Activated naive CD4-positive, alpha-beta T cell treated with anti-CD3 and anti-CD28 coated beads, Interleukin-2, amount 10 ng/mL, durations not matched to agents 7 days and 5 days (primary cell): ENCODE data around the gene SPECC1.

Source experiments
- CTCF ChIA-PET: fragments of 350-600 bp; sonication (Branson Sonifier 250); formaldehyde crosslinking; loops from one replicate; lab custom pipeline; 2021; ENCODE audit warnings: antibody characterized with exemption; lab: Charles Lee
- DNase-seq: peaks from one replicate; pipeline ENCODE4 v3.0.0-alpha.2; 2020
- H3K27ac Mint-ChIP-seq: one replicate; pipeline ENCODE4 v1.8.0; 2021; ENCODE audit warnings: mild to moderate bottlenecking, moderate library complexity, mixed read lengths
- H3K27me3 Mint-ChIP-seq: one replicate; pipeline ENCODE4 v1.8.0; 2021; ENCODE audit warnings: mild to moderate bottlenecking, mixed read lengths
- H3K36me3 Mint-ChIP-seq: one replicate; pipeline ENCODE4 v1.8.0; 2021; ENCODE audit warnings: mixed read lengths
- H3K4me1 Mint-ChIP-seq: one replicate; pipeline ENCODE4 v1.8.0; 2021; ENCODE audit warnings: mixed read lengths
- H3K4me3 Mint-ChIP-seq: one replicate; pipeline ENCODE4 v1.8.0; 2021; ENCODE audit warnings: mild to moderate bottlenecking, moderate library complexity, mixed read lengths
- H3K9me3 Mint-ChIP-seq: one replicate; pipeline ENCODE4 v1.8.0; 2021; ENCODE audit warnings: mixed read lengths

SPECC1 gene

GRCh38 chr17:20206591-20206990 is 197.4 kb downstream of the SPECC1 start:
- no peaks in the 10 kb centered on the region for H3K27me3 Mint-ChIP-seq
- H3K4me3 Mint-ChIP-seq = no peak overlapping the region
- peaks cover 10% of the 10 kb centered on the region for H3K4me1 Mint-ChIP-seq
- DNase-seq = no peak
- no peak overlapping the region for H3K27ac Mint-ChIP-seq
- H3K36me3 Mint-ChIP-seq = no peaks in the 10 kb centered on the region
- CTCF ChIA-PET = interaction anchor here (1.1 to 1.7 kb wide), 2 partner anchors 20 to 217 kb away, joined by 4 to 8 read pairs; no protein-coding TSS in a partner anchor
- H3K9me3 Mint-ChIP-seq = no peaks in the 10 kb centered on the region

DNA sequence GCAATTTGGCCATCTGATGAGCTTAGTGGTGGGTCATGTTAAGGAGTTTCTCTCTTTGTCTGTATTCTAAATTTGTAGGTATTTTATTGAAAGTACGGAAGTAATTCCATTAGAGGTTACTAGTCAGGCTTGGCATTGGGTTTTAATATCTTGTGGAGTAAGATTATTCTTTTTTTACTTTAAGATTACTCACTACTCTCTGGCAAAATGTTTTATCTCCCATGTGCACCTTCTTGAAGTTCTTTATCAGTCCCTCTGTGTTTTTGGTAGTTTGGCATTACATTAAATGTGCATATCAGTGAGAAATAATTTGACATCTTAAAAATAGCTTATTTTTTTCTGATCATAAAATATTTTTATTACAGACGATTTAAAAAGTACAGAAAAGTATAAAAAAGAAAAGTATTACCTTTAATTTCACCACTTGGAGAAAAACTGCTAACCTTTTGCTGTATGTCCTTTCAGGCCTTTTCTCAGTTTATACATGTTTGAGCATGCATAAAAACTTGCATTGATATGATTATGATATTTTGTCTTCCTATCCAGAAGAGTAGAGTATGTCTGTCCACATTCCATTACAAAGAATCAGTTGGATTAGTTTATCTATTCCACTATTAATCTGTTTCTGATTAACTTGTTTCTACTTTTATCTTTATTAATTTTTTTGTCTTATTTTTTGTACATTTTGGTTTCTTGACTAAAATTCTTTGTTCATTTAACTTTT is 198.3 kb downstream of the SPECC1 start:
- Mint-ChIP-seq H3K4me3 (no peak overlapping the region), H3K27me3 (no peaks in the 10 kb centered on the region), H3K4me1 (peaks cover 10% of the 10 kb centered on the region), H3K27ac (no peak overlapping the region), H3K36me3 (no peaks in the 10 kb centered on the region), H3K9me3 (no peaks in the 10 kb centered on the region)
- CTCF ChIA-PET = interaction anchor here (1.7 kb wide), 1 partner anchor 20 kb away, joined by 8 read pairs; no protein-coding TSS in a partner anchor
- DNase-seq = no peak

DNA sequence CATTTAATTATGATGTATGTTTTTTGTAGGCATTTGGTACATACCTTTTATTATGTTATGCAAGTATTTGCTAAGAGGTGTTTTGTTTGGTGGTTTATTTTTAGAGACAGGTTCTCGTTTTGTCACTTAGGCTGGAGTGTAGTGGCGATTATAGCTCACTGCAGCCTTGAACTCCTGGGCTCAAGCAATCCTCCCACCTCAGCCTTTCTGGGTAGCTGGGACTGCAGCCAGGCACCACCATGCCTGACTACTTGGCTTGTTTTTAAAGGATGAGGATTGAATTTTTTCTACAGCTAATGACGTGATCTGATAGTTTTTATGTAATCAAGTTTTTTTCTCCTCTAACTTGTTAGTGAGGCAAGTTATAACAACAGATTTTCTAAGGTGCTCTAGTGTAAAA is 199.6 kb downstream of the SPECC1 start:
- Mint-ChIP-seq H3K36me3 (no peaks in the 10 kb centered on the region), H3K4me3 (no peak overlapping the region), H3K27ac (no peak overlapping the region), H3K27me3 (no peaks in the 10 kb centered on the region), H3K9me3 (no peaks in the 10 kb centered on the region), H3K4me1 (peaks cover 10% of the 10 kb centered on the region)
- CTCF ChIA-PET = interaction anchor here (0.6 to 1.2 kb wide), 2 partner anchors 18 to 27 kb away, joined by 3 read pairs; no protein-coding TSS in a partner anchor
- no peak for DNase-seq

GRCh38 chr17:20210180-20210579 is 201.0 kb downstream of the SPECC1 start:
- no peaks in the 10 kb centered on the region for H3K36me3 Mint-ChIP-seq
- DNase-seq = no peak
- H3K4me1 Mint-ChIP-seq = peaks cover 10% of the 10 kb centered on the region
- CTCF ChIA-PET = interaction anchor here (1.0 to 1.3 kb wide), 2 partner anchors 16 to 88 kb away, joined by 3 read pairs; no protein-coding TSS in a partner anchor
- no peak overlapping the region for H3K4me3 Mint-ChIP-seq
- no peaks in the 10 kb centered on the region for H3K9me3 Mint-ChIP-seq
- no peak overlapping the region for H3K27ac Mint-ChIP-seq
- peaks cover 4% of the 10 kb centered on the region for H3K27me3 Mint-ChIP-seq

DNA sequence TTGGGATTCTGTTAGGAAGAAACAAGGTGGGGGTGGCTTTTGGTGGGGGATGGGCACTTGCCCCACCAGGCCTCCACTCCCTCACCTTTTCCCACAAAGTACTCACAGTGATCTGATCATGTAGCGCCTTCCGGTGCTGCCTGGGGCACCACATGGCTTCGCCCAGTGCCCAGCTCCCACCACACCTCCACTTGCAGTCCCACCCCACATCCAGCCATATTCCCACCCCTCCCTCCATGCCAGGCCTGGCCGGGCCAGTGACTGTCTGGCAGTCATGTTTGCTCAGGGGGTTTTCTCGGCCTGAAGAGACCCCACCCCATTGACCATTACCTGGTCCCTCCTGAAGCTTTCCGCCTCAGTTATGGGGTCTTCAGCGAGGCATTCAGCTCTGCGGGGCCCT is 201.5 kb downstream of the SPECC1 start:
- CTCF ChIA-PET = interaction anchor here (1.0 to 1.3 kb wide), 2 partner anchors 16 to 88 kb away, joined by 3 read pairs; no protein-coding TSS in a partner anchor
- no peak for DNase-seq
- H3K4me3 Mint-ChIP-seq = no peak overlapping the region
- peaks cover 7% of the 10 kb centered on the region for H3K4me1 Mint-ChIP-seq
- no peak overlapping the region for H3K27ac Mint-ChIP-seq
- H3K9me3 Mint-ChIP-seq = no peaks in the 10 kb centered on the region
- no peaks in the 10 kb centered on the region for H3K36me3 Mint-ChIP-seq
- H3K27me3 Mint-ChIP-seq = peaks cover 4% of the 10 kb centered on the region

DNA sequence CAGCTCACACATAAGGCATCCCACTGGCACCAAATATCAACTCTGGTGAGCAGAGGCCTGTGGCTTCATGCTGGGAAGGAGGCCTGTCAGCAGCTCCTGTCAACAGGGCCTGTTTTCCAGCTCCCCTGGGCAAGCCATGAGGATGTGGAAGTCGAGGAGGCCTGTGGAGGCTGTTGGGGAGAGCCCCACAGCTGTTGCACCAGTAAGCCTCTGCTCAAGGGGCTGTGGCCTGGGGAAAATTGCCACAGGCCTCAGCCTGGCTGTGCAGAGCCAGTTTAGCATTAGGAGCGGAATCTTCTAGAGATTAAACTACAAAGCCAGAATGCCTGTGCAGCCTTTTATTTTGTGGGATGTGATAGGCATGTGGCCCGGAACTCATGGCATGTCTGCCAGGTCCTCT is 202.1 kb downstream of the SPECC1 start:
- no peak overlapping the region for H3K27ac Mint-ChIP-seq
- no peaks in the 10 kb centered on the region for H3K9me3 Mint-ChIP-seq

DNA sequence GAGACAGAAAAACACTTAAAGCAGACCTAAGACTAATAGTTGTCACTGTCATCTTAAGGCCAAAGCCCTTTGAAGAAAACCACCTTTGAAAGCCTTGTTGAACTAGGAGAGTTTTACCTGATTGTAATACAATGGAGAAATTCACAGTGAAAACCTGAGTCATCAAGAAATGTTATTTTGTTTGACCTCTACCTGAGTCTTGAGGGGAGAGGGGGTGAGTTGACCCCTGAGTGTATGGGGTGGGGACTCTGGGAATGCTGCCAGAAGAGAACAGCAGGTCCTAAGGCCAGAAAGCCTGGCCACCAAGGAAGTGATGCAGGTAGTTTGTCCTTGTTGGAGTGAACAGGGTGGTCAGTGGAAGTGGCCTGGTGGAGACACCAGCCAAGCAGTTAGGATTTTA is 204.3 kb downstream of the SPECC1 start:
- Mint-ChIP-seq H3K27me3 (peaks cover 4% of the 10 kb centered on the region), H3K4me3 (no peak overlapping the region), H3K36me3 (no peaks in the 10 kb centered on the region), H3K27ac (no peak overlapping the region), H3K4me1 (no peaks in the 10 kb centered on the region), H3K9me3 (no peaks in the 10 kb centered on the region)
- DNase-seq = no peak
- CTCF ChIA-PET = interaction anchor here (1.0 kb wide), 1 partner anchor 14 kb away, joined by 3 read pairs; no protein-coding TSS in a partner anchor

More for the DNA sequence above, 202.1 kb downstream of the SPECC1 start:
- DNase-seq = no peak
- H3K4me1 Mint-ChIP-seq = peaks cover under 1% of the 10 kb centered on the region
- H3K36me3 Mint-ChIP-seq = no peaks in the 10 kb centered on the region
- CTCF ChIA-PET = interaction anchor here (1.0 to 1.6 kb wide), 2 partner anchors 15 to 16 kb away, joined by 3 to 4 read pairs; no protein-coding TSS in a partner anchor
- H3K4me3 Mint-ChIP-seq = no peak overlapping the region
- peaks cover 4% of the 10 kb centered on the region for H3K27me3 Mint-ChIP-seq

GRCh38 chr17:20214794-20215193 is 205.6 kb downstream of the SPECC1 start:
- no peak overlapping the region for H3K27ac Mint-ChIP-seq
- CTCF ChIA-PET = no interaction called here
- H3K9me3 Mint-ChIP-seq = no peaks in the 10 kb centered on the region
- H3K4me1 Mint-ChIP-seq = no peaks in the 10 kb centered on the region
- H3K36me3 Mint-ChIP-seq = no peaks in the 10 kb centered on the region
- no peak overlapping the region for H3K4me3 Mint-ChIP-seq
- H3K27me3 Mint-ChIP-seq = peaks cover 4% of the 10 kb centered on the region
- DNase-seq = no peak

DNA sequence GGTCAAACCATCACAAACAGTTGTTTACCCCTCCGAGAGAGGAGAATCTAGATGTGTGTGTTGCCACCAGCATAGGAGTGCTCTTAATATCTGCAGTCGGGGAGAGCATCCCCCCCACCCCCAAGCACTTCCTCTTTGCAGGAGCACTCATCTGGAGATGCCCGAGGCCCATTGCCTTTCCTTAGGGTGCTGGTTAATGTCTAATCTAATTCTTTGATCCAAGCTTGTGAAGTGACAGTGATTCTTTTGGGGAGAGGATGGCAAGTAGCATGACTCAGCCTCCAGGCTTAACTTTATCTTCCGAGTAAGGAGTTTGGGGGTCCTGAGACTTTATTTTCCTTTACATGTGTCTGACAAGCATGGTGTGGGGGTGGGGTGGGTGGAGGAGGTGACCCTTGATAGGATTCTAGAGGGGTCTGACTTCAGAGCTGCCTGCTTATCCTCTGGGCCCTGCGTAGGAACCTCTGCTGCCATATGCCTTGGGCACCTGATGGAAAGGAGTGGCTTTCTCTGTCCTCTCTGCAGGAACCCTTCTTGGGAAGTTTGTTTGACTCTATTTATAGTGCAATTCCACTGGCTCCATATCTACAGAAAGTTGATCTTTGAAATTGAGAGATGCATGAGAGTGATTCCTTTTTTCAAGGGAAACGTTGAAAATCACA is 207.1 kb downstream of the SPECC1 start:
- no peak for DNase-seq
- Mint-ChIP-seq H3K36me3 (no peaks in the 10 kb centered on the region), H3K9me3 (no peaks in the 10 kb centered on the region), H3K4me3 (no peak overlapping the region), H3K27me3 (peaks cover 11% of the 10 kb centered on the region), H3K27ac (no peak overlapping the region), H3K4me1 (no peaks in the 10 kb centered on the region)
- CTCF ChIA-PET = interaction anchor here (0.7 to 1.1 kb wide), 2 partner anchors 10 to 26 kb away, joined by 3 read pairs; no protein-coding TSS in a partner anchor

- CTCF ChIA-PET = interaction anchor here (0.7 to 1.1 kb wide), 2 partner anchors 10 to 27 kb away, joined by 3 read pairs; no protein-coding TSS in a partner anchor
- Mint-ChIP-seq H3K27me3 (peaks cover 16% of the 10 kb centered on the region), H3K36me3 (no peaks in the 10 kb centered on the region), H3K27ac (no peak overlapping the region), H3K9me3 (no peaks in the 10 kb centered on the region), H3K4me1 (no peaks in the 10 kb centered on the region), H3K4me3 (no peak overlapping the region)
- DNase-seq = no peak
Measured at GRCh38 chr17:20216853-20217252, 207.7 kb downstream of the SPECC1 start.

GRCh38 chr17:20217677-20218076 is 208.5 kb downstream of the SPECC1 start:
- H3K27ac Mint-ChIP-seq = no peak overlapping the region
- no peaks in the 10 kb centered on the region for H3K36me3 Mint-ChIP-seq
- peaks cover 16% of the 10 kb centered on the region for H3K27me3 Mint-ChIP-seq
- CTCF ChIA-PET = interaction anchor here (1.1 to 1.4 kb wide), 2 partner anchors 10 to 28 kb away, joined by 3 to 4 read pairs; no protein-coding TSS in a partner anchor
- H3K9me3 Mint-ChIP-seq = no peaks in the 10 kb centered on the region
- H3K4me3 Mint-ChIP-seq = no peak overlapping the region
- no peak for DNase-seq
- no peaks in the 10 kb centered on the region for H3K4me1 Mint-ChIP-seq

- CTCF ChIA-PET = interaction anchor here (1.4 kb wide), 1 partner anchor 9 kb away, joined by 4 read pairs; no protein-coding TSS in a partner anchor
- no peak for DNase-seq
- no peaks in the 10 kb centered on the region for H3K4me1 Mint-ChIP-seq
- no peaks in the 10 kb centered on the region for H3K9me3 Mint-ChIP-seq
- H3K27me3 Mint-ChIP-seq = peaks cover 16% of the 10 kb centered on the region
- H3K36me3 Mint-ChIP-seq = no peaks in the 10 kb centered on the region
- no peak overlapping the region for H3K4me3 Mint-ChIP-seq
- H3K27ac Mint-ChIP-seq = no peak overlapping the region
Measured at GRCh38 chr17:20218272-20218671, 209.1 kb downstream of the SPECC1 start.

- Mint-ChIP-seq H3K4me3 (no peak overlapping the region), H3K36me3 (no peaks in the 10 kb centered on the region), H3K27me3 (peaks cover 13% of the 10 kb centered on the region), H3K4me1 (peaks cover 18% of the 10 kb centered on the region), H3K27ac (no peak overlapping the region), H3K9me3 (no peaks in the 10 kb centered on the region)
- CTCF ChIA-PET = interaction anchor here (0.8 to 6.1 kb wide), 4 partner anchors 21 to 103 kb away, joined by 3 to 47 read pairs (median 7); no protein-coding TSS in a partner anchor
- no peak for DNase-seq
Measured at GRCh38 chr17:20223808-20224328, 214.7 kb downstream of the SPECC1 start.

DNA sequence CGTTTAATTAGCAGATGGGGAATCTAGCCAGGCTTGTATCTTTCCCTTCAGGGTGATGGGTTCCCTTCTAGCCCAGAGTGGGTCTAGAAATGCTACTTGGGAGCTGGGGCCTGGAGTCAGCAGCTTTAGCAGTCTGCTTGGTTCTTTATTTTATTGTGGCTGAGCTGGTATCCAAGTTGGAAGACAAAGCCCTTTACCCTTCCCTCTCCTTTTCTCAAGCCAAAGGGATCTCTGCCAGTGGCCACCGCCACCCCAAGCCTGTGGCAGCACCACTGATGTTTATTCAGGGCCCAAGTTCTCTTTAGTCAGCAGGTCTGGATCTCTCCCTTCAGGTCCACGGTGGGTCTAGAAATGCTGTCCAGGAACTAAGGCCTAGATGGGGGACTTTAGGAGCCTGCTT is 215.2 kb downstream of the SPECC1 start:
- no peak for DNase-seq
- H3K4me1 Mint-ChIP-seq = peaks cover 18% of the 10 kb centered on the region
- no peaks in the 10 kb centered on the region for H3K36me3 Mint-ChIP-seq
- peaks cover 13% of the 10 kb centered on the region for H3K27me3 Mint-ChIP-seq
- H3K27ac Mint-ChIP-seq = no peak overlapping the region
- H3K9me3 Mint-ChIP-seq = no peaks in the 10 kb centered on the region
- CTCF ChIA-PET = interaction anchor here (1.6 to 6.1 kb wide), 3 partner anchors 27 to 104 kb away, joined by 5 to 47 read pairs (median 9); no protein-coding TSS in a partner anchor
- no peak overlapping the region for H3K4me3 Mint-ChIP-seq
